HG03064 (cell line): Measurements from ENCODE around the gene CDH23.
A peak's percentile ranks its signal among the peaks of the same experiment; 100 is the strongest.

Experiments used
- ATAC-seq: cut with Tn5 transposase; IDR thresholded peaks from one replicate; pipeline ENCODE4 v1.9.1; 2021; ENCODE audit warnings: low read depth; ENCODE audit not compliant: unreplicated experiment

Gene CDH23

GRCh38 chr10:71761541-71762113 lies 364.9 kb downstream of the CDH23 start:
- ATAC-seq, result no peak

GRCh38 chr10:71762324-71762723 lies 365.6 kb downstream of the CDH23 start:
- no peak for ATAC-seq

DNA sequence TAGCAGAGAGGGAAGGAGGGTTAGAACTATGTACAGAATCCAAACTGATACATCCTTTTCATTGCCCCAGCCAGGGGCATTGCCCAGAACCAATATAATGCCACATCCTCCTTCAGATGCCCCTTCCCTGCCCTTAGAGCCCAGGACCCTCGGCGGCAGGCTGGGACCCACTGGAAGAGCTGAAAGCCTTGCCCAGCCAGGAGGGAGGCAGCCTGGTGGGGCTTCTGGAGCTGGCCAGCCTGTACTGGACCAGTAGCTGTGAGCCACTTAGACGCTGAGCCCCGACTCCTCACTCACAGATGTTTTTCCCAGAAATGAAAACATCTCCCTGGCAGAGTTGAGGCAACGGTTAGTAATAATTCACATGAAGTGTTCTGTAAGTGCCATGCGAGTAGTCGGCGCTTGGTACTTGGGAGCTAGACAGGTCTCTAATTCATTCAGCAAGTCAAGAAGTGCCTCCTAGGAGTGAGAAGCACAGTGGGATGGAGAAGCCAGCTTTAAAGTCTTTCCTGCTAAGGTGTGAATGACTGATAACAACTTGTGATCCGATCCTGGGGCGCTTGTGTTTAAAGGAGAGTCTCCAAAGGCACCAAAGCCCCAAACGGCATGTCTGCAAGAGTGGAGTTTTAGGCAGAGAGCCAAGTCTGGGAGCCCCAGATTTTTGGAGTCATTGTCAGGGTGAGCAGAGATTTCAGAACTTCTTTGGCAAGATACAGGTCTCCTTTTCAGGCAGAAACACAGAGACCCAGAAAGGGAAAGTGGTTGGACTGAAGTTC lies 366.8 kb downstream of the CDH23 start:
- ATAC-seq, result no peak

- no peak for ATAC-seq
Measured at GRCh38 chr10:71765176-71765904, 368.6 kb downstream of the CDH23 start.

- ATAC-seq, result no peak
Measured at GRCh38 chr10:71765906-71766716, 369.4 kb downstream of the CDH23 start.

GRCh38 chr10:71766717-71767419 lies 370.1 kb downstream of the CDH23 start:
- ATAC-seq, result no peak

DNA sequence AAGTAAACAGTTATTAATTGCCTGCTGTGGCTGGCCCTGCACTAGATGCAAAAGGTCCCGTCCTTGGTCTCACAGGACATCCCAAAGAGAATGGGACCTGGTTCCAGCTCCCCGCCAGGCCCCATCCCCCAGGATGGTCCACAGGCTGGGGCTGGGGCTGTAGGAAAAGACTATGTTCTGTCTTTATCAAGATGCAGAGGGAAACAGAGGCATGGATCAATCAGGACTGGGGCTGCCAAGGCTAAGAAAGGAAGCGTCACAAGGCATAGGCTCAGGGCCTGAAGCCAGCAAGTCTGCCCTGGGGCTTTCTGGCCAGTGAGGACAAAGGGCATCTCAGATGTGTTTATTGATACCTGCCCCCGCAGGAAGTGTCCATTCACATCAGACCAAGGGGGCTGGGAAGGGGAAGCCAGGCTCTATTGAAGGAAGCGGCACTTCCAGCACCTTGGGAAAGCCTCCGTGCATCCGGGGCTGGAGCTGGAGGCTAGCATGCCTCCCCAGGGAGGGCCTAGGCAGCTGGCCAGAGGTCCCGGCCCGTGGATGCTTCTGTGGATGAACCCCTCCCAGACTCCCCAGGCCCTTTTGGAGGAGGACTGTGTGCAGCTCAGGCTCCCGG lies 370.8 kb downstream of the CDH23 start:
- ATAC-seq, result no peak

- peak; percentile 24 for ATAC-seq
Measured at GRCh38 chr10:71769279-71769823, 372.6 kb downstream of the CDH23 start.

DNA sequence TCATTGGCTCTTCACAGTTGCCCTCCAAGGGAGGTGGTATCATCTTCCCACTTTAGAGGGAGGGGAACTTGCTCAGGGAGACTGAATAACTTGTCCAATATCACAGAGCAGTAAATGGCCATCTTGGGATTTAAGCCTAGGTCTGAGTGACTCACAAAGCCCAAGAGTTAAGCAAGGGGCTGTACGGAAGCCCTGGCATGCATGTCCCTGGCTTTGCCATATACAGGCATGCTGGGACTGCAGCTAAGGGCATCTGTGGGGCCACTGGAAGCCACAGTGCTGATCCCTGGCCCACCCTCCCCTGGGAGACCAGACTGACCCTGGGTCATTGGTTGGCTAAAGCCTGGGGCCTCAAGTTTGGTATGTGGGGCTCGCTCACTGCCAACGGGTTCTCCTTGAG lies 373.5 kb downstream of the CDH23 start:
- ATAC-seq, result no peak

GRCh38 chr10:71770789-71771188 lies 374.1 kb downstream of the CDH23 start:
- ATAC-seq, result no peak

- no peak for ATAC-seq
Measured at GRCh38 chr10:71771204-71771603, 374.5 kb downstream of the CDH23 start.

DNA sequence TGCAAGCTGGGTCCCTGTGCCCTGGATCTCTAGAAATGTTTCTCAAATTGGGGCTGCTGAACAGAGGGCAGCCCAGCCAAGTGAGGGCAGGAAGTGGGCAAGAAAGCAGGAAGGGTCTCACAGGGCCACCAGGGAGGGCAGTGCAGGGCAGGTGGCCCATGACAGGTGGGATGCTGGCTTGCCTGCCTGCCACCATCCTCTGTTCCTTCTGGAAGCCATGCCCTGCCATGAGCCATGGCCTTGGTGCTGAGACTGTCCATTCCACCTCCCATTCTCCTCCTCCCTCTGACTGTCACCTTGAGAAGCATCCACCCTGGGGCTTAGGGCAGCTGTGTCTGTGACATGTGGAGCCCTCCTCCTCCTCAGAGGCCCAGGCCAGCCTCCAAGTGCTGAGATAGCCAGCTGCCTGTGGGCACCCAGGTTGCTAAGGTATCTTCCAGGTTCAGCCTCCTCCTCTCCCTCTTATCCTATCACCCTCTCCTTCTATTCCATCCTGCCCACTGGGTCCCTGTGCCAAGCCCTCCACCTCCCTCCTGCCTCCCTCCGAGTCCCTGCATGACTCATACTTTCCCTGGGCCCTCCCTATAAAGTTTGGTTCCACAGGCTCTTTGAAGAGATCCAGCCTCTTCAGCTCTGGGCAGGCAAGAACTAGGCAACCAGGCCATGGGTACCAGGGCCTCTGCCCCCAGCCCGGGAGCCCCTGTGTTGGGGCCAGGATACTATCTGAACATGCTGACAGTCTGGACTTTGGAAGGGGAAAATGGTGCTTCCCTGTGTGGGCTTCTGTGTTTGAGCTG lies 375.3 kb downstream of the CDH23 start:
- ATAC-seq, result no peak

DNA sequence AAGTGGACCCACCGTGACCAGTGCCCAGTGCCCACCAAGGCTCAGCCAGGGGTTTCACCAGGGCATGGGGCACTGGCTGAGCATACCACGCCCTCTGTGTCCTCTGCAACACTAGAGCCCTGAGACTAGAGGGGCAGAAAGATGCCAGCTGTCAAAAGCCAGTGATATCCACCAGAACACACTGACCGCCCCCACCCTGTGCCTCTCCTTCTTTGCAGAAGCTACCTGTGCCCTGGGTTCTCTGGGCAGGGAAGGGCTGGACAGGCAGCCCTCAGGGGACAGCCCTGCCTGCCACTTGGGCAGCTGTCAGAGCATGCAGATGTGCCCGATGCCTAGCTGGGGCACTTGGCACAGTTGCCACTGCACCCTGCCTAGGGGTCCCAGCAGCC lies 376.1 kb downstream of the CDH23 start:
- ATAC-seq, result no peak

DNA sequence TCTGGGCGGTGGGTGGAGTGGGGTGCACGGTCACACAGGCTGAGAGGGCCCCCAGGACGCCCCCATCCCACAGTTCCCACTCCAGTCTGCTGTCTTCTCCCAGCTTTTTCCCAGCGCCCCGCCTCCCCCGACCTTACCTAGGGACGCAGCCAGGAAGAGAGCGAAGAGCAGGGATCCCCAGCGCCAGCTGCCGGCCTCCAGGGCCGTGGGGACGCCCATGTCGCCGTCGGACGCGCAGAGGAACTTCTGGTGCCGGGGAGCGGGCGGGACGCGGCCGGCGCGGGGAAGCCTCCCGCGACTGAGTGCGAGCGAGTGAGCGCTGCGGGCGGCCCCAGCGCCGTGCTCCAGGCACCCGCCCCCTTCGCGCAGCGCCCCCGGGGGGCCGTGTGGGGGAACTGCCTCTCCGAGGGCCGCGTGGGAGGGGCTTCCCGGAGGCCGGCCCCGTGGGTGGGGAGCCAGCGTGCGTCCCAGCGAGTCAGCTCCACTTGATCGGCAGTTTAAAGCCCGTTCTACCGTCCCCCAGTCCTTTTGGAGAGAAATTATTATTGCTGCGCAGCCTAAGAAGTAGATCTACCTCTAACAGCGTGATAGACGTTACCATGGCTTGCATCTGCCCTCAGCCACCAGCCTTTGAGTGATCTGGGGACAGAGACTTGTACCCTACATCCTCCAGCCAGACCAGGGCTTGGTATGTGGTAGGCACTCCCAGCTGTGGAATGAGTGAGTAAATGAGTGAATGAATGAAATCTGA lies 376.7 kb downstream of the CDH23 start, which contains the start of gene VSIR:
TSS of gene VSIR (minus strand) at position 300 of the 751 bp plus-strand sequence. CDS start at position 219, 81 bp downstream.
- no peak for ATAC-seq

GRCh38 chr10:71774916-71775702 lies 378.4 kb downstream of the CDH23 start:
- ATAC-seq, result no peak

DNA sequence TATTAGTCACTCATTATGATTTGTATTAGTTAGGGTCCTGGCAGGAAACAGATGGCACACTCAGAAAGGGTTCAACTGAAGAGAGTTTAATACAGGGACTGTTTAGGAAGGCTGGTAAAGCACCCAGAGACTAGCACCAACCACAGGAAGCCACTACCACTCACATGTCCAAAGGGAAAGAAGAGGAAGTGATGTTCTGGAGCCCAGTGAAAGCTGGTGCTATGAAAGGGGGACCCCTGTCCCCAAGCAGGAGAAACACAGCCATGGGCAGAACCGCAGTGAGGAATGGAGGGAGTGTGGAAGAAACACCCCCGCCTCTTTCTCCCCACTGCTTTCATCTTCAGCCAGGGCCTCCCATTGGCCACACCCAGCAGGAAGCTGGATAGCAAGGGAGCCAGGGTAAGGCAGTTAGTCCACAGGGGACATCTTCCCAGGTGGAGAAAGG lies 379.8 kb downstream of the CDH23 start:
- no peak for ATAC-seq
